Measurements from ENCODE around the gene C6orf62. TPM values are rescaled to one million over a fixed set of nuclear protein-coding genes. Genes with fewer than 3 reads are reported as not detected.

C6orf62 gene
- polyA plus RNA-seq, 1 donor from 2014 or later: 105 TPM

- no peak overlapping the region for H3K27ac ChIP-seq (ENCODE audit: low read length)
- H3K27me3 ChIP-seq (ENCODE audit: insufficient read depth, low read depth, low read length): no peaks in the 10 kb centered on the region
- no peaks in the 10 kb centered on the region for H3K79me2 ChIP-seq (replicated peaks; ENCODE audit: insufficient read depth, low read length)
- no peak overlapping the region for H3K4me2 ChIP-seq (ENCODE audit: low read length)
- H3K9me3 ChIP-seq (ENCODE audit: low read length): no peaks in the 10 kb centered on the region
- no peaks in the 10 kb centered on the region for H3K9me2 ChIP-seq (ENCODE audit: insufficient read depth, low read length)
- H4K20me1 ChIP-seq (ENCODE audit: insufficient read depth): no peaks in the 10 kb centered on the region
- H2AFZ ChIP-seq (ENCODE audit: low read depth, low read length): no peak overlapping the region
- no peak overlapping the region for H3K9ac ChIP-seq (ENCODE audit: low read length)
- TF ChIP-seq SMC3 (conservative IDR thresholded peaks at IDR 0.05; ENCODE audit: poor library complexity) (no peak), POLR2AphosphoS5 (IDR thresholded peaks at IDR 0.05) (no peak), EP300 (conservative IDR thresholded peaks at IDR 0.05; ENCODE audit: poor library complexity, severe bottlenecking) (no peak), MXI1 (conservative IDR thresholded peaks at IDR 0.05; ENCODE audit: poor library complexity, severe bottlenecking) (no peak), RAD21 (conservative IDR thresholded peaks at IDR 0.05) (no peak), EZH2 (IDR thresholded peaks at IDR 0.05; ENCODE audit: borderline replicate concordance, insufficient read depth, low read length, poor library complexity, severe bottlenecking) (no peak), REST (IDR thresholded peaks at IDR 0.05; ENCODE audit: borderline replicate concordance) (no peak), TAF1 (IDR thresholded peaks at IDR 0.05; ENCODE audit: low read depth) (no peak)
- TF ChIP-seq, protein P1, sequence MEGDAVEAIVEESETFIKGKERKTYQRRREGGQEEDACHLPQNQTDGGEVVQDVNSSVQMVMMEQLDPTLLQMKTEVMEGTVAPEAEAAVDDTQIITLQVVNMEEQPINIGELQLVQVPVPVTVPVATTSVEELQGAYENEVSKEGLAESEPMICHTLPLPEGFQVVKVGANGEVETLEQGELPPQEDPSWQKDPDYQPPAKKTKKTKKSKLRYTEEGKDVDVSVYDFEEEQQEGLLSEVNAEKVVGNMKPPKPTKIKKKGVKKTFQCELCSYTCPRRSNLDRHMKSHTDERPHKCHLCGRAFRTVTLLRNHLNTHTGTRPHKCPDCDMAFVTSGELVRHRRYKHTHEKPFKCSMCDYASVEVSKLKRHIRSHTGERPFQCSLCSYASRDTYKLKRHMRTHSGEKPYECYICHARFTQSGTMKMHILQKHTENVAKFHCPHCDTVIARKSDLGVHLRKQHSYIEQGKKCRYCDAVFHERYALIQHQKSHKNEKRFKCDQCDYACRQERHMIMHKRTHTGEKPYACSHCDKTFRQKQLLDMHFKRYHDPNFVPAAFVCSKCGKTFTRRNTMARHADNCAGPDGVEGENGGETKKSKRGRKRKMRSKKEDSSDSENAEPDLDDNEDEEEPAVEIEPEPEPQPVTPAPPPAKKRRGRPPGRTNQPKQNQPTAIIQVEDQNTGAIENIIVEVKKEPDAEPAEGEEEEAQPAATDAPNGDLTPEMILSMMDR (IDR thresholded peaks at IDR 0.05; ENCODE audit: poor library complexity, severe bottlenecking): no peak
- peaks cover 6% of the 10 kb centered on the region for H3K36me3 ChIP-seq (ENCODE audit: insufficient read depth, low read length)
- H3F3A ChIP-seq (ENCODE audit: insufficient read depth, low read length, poor library complexity, severe bottlenecking): no peaks in the 10 kb centered on the region
- no peak overlapping the region for H3K4me3 ChIP-seq (ENCODE audit: low read length)
Measured at GRCh38 chr6:24699521-24700359, 19.2 kb downstream of the C6orf62 start.

GRCh38 chr6:24696097-24696496 is 22.9 kb downstream of the C6orf62 start:
- H3F3A ChIP-seq (ENCODE audit: insufficient read depth, low read length, poor library complexity, severe bottlenecking): no peaks in the 10 kb centered on the region
- H3K27ac ChIP-seq (ENCODE audit: low read length): no peak overlapping the region
- no peaks in the 10 kb centered on the region for H3K27me3 ChIP-seq (ENCODE audit: insufficient read depth, low read depth, low read length)
- no peaks in the 10 kb centered on the region for H3K79me2 ChIP-seq (replicated peaks; ENCODE audit: insufficient read depth, low read length)
- H3K4me3 ChIP-seq (ENCODE audit: low read length): no peak overlapping the region
- TF ChIP-seq, protein P1 (IDR thresholded peaks at IDR 0.05; ENCODE audit: poor library complexity, severe bottlenecking): no peak
- TF ChIP-seq TAF1 (IDR thresholded peaks at IDR 0.05; ENCODE audit: low read depth): no peak
- no peak for TF ChIP-seq SMC3 (conservative IDR thresholded peaks at IDR 0.05; ENCODE audit: poor library complexity)
- no peak for TF ChIP-seq MXI1 (conservative IDR thresholded peaks at IDR 0.05; ENCODE audit: poor library complexity, severe bottlenecking)
- TF ChIP-seq REST (IDR thresholded peaks at IDR 0.05; ENCODE audit: borderline replicate concordance): no peak
- no peak for TF ChIP-seq EP300 (conservative IDR thresholded peaks at IDR 0.05; ENCODE audit: poor library complexity, severe bottlenecking)
- TF ChIP-seq POLR2AphosphoS5 (IDR thresholded peaks at IDR 0.05): no peak
- TF ChIP-seq EZH2 (IDR thresholded peaks at IDR 0.05; ENCODE audit: borderline replicate concordance, insufficient read depth, low read length, poor library complexity, severe bottlenecking): no peak
- no peak for TF ChIP-seq RAD21 (conservative IDR thresholded peaks at IDR 0.05)
- H3K9ac ChIP-seq (ENCODE audit: low read length): no peak overlapping the region
- H2AFZ ChIP-seq (ENCODE audit: low read depth, low read length): no peak overlapping the region
- no peaks in the 10 kb centered on the region for H3K9me2 ChIP-seq (ENCODE audit: insufficient read depth, low read length)
- no peaks in the 10 kb centered on the region for H4K20me1 ChIP-seq (ENCODE audit: insufficient read depth)
- no peaks in the 10 kb centered on the region for H3K9me3 ChIP-seq (ENCODE audit: low read length)
- no peaks in the 10 kb centered on the region for H3K36me3 ChIP-seq (ENCODE audit: insufficient read depth, low read length)
- H3K4me2 ChIP-seq (ENCODE audit: low read length): no peak overlapping the region
